NCI-H82 (cell line): Measurements from ENCODE around the gene ZNF185.
A peak's percentile ranks its signal among the peaks of the same experiment; 100 is the strongest.

Experiments
- DNase-seq: peaks from one replicate; lab custom pipeline; 2025; lab: John Stamatoyannopoulos, UW

Gene ZNF185

DNA sequence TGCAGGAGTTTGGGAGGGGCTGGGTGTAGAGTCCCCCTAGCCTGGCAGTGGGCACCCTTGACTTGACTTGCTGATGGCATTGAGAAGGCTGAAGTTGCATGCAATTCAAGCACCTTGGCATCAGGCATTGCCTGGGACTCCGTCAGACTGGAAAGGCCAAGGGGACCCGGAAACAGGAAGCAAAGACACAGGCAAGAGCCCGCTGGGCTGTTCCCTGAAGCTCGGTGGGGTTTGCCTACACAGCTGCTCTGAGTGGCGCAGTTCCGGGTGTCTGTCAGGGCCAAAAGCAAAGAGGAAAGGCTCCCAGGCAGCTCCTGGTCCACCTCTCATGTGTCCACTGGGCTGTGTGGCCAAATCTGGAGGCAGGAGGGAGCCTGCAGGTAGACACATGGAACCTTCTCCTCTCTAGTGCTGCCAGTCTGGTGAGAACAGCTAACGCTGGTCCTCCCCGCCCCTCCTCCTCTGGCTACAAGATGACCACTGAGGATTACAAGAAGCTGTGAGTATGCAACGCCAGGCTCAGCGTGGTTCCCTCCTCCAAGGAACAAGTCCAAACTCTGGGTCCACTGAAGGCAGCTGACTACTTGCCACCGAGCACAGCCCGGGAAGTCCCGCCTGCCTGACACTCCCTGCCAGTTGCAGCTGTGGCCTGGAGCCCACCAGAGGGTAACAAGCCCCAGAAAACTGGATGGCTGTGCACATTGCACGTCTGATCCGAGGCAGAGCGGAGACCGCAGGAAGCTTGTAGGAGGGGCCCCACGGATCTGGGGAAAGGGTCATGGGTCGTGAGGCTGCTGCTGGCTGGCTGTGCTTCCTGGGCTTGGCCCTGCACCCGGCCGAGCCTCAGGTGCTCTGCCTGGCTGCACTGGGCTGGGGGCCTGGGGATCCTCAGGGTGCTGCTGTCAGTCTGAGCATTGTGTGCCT is 20.1 kb downstream of the ZNF185 start:
- no peak for DNase-seq

DNA sequence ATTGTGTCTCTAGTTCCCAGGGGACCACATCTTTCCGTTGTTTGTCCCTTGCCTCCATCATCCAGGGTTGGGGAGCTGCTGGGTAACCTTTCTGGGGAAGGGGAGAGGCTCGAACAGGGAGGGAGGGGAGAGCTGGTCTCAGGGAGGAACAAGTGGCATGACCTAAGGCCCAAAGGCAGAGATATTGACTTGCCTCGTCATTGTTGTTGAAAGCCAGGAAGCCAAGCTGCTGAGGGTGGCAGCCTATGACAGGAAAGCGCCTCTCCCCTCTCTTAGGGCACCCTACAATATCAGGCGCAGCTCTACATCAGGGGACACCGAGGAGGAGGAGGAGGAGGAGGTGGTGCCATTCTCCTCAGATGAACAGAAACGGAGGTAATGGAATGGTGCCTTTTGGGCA is 20.8 kb downstream of the ZNF185 start:
- DNase-seq, result no peak

DNA sequence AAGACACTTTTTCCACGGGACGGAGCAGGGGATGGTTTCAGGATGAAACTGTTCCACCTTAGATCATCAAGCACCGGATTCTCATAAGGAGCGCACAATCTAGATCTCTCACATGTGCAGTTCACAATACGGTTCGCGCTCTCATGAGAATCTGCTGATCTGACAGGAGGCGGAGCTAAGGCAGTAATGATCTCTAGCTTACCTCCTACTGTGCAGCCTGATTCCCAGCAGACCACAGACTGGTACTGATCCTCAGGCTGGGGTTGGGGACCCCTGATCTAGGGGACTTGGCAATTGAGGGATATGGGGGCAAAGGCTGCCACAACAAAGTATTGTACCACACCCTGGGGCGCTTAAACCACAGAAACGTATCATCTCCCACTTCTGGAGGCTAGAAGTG is 25.7 kb downstream of the ZNF185 start:
- peak; percentile 28 for DNase-seq

DNA sequence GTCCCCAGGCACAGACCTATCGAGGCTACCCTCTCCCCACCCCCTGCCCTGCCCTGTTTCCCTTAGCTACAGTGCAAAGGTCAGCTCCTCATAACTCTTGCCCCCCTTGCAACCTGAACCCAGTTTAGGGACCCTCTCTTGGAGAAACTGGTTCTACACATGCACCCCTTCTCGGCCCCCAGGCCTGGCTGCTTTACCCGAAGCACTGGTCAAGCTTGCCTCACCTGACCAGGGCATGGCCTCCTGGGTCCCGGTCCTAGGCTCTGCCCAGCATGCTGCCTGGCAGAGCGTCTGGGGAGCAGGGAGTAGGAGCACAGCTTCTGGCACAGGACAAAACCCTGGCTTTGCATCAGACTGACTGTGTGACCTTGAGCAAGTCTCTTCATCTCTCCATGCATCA is 28.0 kb downstream of the ZNF185 start:
- DNase-seq, result no peak

DNA sequence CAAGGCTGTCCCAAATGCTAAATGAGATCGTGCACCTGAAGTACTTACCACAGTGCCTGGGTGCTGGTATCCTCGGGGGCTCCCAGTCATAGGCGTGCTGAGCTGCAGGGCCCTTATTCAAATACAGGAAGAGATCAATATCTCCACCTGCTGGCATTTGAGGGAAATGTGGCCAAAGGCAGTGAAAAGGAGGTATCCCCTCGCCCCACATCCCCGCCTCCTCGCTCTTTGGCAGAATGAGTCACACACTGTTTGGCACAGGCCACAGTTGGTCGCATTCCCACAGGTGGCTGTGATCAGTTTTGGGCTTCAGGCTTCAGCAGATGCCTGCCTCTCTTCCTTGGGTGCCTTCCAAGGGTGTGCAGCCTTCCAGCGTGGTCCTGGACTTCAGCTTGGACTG is 28.4 kb downstream of the ZNF185 start:
- DNase-seq, result peak; percentile 80

DNA sequence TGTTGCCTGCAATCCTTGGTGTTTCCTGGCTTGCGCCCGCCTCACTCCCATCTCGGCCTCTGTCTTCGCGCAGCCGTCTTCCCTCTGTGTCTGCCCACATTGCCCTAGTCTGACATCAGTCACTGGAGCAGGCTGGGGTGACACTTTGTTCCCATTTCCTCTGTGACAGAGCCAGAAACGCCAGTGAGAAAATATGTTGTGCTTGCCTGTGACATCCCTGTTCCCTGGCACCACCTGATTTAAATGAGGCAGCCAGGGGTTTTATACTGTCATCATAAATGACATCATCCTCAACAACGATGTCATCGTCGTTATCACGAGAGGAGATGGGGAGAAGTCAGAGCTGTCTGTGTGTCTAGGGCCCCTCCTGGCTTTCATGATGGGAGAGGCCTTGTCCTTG is 29.1 kb downstream of the ZNF185 start:
- no peak for DNase-seq

DNA sequence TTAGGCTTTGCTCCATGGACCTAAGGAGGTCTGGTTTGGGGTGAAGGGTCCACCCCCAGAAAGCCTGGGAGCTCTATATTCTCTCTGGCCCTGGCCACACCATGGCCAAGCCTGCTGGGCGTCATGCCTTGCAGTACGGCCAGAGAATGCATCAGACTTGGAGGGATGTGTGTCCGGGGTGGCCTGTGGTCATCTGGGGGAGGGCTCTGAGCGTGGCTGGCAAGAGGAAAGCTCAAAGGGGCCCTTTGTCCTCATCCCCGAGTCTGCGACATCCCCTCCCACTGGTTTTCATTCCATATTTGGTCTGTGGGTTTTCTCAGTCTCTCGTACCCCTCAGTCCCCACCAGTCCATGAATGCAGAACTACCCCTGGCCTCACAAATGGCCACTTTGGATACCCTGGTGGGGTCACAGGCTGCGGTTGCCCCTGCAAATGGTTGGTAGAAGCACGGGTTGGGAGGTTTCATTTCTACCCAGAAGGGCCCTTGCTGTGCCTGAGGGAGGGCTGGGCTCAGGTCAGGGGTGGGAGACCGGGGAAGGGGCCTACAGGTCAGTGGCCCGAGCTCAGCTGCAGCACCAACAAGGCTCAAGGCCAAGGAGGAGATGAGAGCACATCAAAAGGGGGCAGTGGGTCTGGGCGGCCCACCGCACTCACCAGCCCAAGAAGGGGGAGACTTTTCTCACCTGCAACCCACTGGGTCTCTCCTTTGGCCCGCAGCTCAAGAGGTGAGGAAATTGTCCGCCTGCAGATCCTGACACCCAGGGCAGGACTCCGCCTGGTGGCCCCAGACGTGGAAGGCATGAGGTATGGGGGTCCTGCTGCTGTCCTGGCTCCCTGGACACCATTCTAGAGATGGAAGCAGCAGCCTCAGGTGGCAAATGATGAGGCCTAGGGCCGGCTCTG is 30.2 kb downstream of the ZNF185 start:
- no peak for DNase-seq

DNA sequence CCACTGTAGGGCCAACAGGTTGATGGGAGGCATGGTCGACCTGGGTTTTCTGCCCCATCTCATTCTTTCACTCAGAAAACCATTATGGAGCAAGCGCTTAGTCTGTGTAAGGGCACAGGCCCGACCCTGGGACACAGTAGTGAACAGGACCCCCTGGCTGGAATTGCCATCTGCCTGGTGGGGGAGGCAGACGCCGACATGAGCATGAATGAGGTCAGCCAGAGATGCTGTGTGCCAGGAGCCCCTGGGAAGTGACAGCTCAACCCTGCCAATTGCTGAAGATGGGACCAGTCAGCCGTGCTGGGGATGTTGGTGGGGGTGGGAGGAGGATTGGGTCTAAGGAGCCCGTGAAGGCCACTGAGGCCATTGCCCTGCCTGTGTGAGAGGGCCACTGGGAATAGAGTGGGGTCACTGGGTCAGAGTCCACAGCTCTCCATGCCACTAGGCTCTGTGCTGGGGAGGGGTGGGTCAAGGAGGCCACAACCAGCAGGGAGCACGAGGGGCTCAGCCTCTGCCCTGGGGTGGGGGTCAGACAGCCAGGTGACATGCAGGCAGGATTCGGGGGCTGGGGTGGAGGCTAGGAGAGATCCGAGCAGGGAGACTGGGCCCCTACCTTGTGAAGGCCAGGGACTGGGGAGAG is 31.0 kb downstream of the ZNF185 start:
- no peak for DNase-seq

DNA sequence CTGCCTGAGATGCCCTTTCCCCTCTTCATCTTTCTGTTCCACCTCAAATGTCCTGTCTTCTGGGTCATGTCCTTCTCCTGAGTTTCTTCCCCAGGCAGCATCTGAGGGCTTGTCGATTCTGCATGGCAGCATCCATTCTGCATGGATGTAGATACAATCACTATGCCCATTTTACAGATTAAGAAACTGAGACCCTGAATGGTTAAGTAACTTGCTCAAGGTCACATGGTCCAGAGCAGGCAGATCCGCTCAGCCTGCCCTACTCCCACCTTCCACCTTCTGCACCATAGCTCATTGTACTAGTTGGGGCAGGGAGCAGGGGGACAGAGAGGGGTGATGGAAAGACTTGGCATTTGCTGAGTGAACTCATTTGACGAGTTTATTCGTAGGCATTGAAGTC is 32.0 kb downstream of the ZNF185 start:
- no peak for DNase-seq

DNA sequence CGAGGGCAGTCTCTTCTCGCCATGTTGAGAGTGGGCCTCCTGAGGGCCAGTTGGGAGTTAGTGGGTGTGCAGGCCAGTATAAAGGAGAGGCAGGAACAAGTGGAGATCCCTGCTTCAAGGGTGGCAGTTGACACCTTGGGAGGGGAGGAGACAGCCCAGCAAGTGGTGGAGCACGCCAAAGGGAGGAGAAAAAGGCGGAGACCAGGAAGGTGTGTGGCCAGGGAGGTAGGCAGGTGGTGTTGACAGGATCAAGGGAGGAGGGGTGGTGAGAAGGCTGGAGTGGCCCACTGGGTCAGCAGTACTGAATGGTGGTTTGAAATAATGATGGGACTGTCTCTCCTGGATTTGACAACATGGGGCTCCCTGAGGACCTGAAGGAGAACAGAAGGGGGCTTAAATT is 32.6 kb downstream of the ZNF185 start:
- DNase-seq, result no peak

DNA sequence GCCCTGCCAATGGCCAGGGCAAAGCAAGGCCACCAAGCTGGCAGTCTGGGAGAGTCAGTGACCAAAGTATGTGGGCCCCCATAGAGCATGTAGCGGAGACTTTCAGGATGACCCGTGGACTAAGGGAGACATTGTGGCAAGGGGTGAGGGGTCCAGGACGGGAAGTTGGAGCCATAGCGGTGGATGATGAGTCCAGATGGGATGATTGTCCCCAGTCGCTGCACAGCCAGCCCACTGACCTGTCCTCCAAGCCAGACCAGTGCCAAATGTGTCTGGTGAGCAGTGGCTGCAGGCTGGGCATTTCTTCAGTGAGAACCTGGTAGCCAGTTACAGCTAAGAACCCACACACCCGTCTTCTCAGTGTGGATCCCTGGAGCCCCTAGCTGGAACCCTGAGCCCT is 34.3 kb downstream of the ZNF185 start:
- no peak for DNase-seq

DNA sequence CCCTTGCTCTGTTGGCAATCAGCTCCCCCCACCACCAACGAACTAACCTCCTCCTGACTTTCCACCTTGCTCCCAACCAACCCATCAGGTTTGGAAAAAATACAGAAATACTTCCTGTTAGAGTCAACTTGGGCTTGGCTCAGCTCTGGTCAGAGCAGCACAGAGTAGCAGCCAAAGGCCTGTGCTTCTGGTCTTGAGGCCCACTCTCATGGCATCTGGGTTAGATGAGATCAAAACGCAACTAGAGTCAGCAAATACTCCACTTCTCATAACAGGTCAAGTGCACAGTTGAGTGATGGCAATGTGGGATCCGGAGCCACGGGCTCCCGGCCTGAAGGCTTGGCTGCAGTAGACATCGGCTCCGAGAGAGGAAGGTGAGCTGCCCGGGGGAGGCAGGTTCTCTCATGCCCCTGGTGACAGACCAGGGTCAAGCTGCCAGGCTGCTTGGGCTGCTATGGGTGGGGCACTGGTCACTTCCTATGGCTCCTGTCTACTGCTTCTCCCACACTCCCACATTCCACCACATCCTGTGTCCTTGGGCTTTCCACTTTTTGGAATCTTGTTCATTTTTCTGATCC is 34.8 kb downstream of the ZNF185 start:
- DNase-seq, result no peak

DNA sequence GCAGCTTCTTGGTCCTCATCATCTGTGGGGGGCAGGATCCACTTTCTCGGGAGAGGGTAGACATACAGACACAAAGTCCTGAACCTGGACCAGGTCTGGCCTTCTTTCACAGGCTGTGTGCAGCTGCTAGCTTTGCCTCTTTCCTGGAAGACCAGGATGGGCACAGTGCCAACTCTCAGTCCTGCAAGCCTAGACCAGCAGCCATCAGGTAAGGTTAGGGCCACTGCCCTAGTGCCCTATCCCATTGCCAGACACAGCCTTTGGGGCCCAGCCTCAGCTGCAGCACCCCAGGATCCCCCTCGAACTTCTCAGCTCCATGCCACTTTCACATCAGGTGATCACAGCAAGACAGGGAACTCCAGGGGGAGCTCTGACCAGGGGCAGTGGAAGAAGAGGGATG is 38.4 kb downstream of the ZNF185 start:
- no peak for DNase-seq

DNA sequence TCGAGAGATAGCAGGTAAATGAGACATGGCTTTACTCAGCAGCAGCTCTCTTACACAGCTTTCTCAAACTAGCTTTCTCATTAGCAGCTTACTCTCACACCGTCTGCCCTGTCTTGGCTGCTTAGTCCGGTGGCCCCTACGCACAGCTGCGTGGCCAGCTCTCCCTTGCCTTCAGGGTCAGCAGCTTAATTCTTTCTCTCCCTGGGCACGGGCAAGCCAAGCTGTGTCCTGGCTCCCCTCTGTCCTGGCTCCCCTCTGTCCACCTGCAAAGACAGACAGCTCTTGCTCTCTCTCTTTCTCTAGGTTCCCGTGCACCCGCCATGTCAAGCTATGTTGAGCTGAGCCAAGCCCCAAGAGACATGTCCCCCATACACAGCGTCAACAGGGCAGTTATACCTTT is 39.4 kb downstream of the ZNF185 start:
- DNase-seq, result no peak

DNA sequence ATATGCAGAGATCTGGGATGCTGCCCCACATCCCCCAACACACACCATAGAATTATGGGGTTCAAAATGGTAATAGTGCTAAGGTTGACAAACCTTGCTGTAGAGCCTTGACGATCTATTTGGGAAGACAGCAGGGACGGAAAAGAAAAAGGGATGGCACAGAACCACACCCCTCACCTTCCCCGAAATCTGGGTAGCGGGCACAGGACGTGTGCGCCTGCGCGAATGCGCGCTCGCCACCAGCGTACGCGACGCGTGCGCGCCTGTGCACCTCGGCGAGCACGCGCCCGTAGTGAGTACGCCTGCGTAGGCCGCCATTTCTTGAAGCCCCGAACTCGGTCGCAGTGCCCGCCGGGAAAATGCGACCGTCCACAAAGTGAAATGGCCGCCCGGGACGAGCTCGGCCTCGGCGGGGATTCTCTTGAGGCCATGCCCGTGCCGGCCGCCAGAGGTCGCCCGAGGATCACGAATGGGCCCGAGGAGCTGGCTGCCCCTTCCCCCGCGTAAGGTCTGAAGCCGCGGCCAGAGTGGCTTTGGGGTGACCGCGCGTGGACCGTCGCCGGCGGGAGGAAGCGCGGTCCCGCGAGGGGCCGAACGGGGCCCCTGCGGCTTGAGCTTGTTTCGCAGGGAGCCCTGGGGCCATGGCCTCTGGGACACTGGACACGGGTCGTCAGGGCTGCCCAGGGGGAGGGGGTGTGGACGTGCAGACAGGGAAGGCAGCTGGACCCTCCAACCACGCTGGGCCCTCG is 43.6 kb downstream of the ZNF185 start:
- peak; percentile 96 for DNase-seq

DNA sequence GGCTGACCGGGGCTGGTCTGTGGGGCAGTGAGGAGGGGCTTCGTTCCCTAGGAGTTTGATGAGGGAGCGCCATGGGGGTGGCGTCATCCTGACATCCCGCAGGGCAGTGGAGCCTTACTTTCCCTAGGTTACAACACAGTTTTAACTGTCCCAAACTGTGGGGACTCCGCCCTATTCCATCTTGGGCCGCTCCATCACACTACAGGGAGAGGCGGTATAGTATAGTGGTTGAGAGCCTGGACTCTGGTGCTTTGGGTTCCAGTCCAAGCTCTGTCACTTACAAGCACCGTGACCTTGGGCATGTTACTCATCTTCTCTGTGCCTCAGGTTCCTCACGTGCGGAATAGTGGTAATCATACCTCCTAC is 44.2 kb downstream of the ZNF185 start:
- no peak for DNase-seq

DNA sequence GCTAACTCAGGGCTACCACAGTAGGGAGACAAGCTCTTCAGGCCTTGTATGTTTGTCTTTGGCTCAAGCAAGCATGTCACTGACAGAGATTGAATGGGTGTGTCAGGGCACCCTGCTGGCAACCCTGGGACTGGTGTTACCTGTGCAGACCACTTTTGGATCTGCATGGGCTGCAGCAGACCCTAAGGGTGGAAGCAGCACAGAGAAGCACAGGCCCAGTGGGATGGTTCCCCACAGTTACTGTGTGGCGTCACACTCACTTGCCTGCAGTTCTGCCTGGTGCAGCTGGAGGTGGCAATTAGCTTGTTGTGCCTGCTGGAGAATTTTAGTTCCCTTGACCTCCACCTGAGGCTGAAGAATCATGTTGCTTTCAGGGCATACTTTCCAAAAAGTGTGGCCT is 46.0 kb downstream of the ZNF185 start:
- no peak for DNase-seq

DNA sequence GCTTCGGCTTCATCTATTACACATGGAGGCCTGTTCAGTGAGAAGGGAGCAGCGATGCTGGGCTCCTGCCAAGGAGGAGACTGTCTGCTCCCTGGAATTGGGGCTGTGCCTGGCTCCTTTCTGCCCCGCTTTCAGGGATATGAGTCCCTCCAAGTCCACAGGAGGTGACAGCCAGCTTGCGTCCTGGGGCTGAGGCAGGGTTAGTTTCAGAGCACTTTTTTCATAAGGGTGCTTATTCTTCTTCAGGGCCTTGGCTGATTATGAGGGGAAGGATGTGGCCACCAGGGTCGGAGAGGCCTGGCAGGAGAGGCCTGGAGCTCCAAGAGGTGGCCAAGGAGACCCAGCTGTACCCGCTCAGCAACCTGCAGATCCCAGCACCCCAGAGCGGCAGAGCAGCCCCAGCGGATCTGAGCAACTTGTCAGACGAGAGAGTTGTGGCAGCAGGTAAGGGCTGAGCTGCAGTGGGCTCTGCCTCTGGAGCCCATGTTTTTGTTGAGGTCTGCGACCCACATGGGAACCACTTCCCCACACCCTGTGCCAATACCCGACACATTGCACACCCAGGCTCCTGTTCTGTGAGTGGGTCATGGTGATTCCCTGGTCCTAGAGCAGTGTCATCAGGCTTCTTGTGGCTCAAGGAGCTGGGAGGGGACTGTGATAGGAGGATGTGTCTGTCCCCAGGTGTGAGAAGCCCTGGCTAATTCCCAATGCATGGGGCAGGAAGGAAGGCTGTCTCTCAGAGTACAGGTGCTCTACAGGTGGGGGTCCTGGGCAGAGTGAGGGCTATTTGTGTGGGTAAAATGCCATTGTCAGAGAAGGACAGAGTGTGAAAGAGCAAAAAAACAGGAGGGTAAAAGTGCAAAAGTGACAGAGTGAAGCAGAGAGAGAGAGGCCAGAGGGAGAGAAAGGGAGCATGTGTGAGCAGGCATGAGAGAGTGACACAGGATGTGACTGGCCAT is 47.4 kb downstream of the ZNF185 start:
- DNase-seq, result no peak

DNA sequence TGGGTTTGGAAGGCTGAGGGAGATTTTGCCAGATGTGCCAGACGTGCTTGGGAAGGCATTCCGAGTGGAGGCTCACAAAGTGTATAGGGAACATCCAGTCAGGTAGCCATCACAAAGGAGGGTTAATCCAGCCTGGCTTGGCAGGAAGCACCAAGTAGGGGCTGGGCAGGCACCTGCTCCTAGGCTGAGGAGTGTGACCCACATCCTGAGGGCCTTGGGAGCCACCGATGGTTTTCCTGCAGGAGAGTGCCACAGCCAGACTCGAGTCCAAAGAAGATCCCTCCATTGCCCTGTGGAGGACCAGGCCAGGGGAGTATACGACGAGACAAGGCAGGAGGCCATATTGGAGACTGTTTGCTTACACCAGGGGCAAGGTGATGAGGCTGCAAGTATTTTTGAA is 48.8 kb downstream of the ZNF185 start:
- no peak for DNase-seq
